ENCODE measurements around the gene OR52E4.

- TF ChIP-seq, protein P1, sequence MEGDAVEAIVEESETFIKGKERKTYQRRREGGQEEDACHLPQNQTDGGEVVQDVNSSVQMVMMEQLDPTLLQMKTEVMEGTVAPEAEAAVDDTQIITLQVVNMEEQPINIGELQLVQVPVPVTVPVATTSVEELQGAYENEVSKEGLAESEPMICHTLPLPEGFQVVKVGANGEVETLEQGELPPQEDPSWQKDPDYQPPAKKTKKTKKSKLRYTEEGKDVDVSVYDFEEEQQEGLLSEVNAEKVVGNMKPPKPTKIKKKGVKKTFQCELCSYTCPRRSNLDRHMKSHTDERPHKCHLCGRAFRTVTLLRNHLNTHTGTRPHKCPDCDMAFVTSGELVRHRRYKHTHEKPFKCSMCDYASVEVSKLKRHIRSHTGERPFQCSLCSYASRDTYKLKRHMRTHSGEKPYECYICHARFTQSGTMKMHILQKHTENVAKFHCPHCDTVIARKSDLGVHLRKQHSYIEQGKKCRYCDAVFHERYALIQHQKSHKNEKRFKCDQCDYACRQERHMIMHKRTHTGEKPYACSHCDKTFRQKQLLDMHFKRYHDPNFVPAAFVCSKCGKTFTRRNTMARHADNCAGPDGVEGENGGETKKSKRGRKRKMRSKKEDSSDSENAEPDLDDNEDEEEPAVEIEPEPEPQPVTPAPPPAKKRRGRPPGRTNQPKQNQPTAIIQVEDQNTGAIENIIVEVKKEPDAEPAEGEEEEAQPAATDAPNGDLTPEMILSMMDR (conservative IDR thresholded peaks at IDR 0.05; ENCODE audit: low read length) = no peak
- no peak for TF ChIP-seq EZH2phosphoT487 (IDR thresholded peaks at IDR 0.05; ENCODE audit: borderline replicate concordance, low read depth, low read length)
Measured at GRCh38 chr11:5928811-5929210, 48.4 kb downstream of the OR52E4 start.

All from OCI-LY7 (cell line).